AG09319 (cell line): ENCODE data around the gene BCR.

Source experiments
- DNase-seq: peaks from one replicate; pipeline ENCODE4 v3.0.0-alpha.2; 2010; ENCODE audit warnings: low read depth; ENCODE audit errors: extremely low read depth
- TF ChIP-seq, protein P1 (sequence below): IDR thresholded peaks from 2 replicates; pipeline ENCODE4 v1.5.1; 2011; ENCODE audit warnings: low read depth, mild to moderate bottlenecking, inconsistent platforms, low read length, moderate library complexity

BCR gene

DNA sequence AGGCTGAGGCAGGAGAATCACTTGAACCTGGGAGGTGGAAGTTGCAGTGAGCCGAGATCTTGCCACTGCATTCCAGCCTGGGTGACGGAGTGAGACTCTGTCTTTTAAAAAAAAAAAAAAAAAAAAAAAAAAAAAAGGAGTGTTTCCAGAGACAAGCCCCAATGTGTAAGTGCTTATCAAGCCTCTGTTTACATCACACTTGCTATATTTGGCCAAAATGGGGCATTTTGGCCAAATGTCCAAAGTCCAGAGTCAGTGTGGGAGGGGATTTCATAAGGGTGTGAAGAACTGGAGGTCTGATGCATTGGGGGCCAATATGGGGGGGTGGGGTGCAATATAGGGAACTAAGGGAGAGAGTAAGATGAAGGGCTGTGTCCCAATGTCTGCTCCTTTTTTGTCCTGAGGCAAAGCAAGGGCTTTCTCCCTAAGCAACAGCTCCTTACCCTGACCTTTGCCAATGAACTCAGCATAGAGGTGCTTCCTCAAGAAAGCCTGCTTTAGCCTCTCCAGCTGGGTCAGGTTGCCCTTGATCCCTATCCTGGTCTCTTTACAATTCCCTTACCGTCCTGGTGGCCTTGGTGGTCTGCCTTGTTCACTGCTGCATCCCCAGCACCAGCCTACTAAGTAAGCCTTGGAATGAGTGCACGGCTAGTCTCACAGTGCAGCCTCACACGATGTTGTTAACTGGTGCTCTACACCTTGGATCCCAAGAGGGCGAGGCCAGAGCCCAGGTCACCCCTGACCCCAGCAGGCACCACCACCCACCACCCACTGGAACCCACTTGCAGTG is 14.1 kb upstream of the BCR start:
- DNase-seq, result no peak
- TF ChIP-seq, protein P1, sequence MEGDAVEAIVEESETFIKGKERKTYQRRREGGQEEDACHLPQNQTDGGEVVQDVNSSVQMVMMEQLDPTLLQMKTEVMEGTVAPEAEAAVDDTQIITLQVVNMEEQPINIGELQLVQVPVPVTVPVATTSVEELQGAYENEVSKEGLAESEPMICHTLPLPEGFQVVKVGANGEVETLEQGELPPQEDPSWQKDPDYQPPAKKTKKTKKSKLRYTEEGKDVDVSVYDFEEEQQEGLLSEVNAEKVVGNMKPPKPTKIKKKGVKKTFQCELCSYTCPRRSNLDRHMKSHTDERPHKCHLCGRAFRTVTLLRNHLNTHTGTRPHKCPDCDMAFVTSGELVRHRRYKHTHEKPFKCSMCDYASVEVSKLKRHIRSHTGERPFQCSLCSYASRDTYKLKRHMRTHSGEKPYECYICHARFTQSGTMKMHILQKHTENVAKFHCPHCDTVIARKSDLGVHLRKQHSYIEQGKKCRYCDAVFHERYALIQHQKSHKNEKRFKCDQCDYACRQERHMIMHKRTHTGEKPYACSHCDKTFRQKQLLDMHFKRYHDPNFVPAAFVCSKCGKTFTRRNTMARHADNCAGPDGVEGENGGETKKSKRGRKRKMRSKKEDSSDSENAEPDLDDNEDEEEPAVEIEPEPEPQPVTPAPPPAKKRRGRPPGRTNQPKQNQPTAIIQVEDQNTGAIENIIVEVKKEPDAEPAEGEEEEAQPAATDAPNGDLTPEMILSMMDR, result no peak

DNA sequence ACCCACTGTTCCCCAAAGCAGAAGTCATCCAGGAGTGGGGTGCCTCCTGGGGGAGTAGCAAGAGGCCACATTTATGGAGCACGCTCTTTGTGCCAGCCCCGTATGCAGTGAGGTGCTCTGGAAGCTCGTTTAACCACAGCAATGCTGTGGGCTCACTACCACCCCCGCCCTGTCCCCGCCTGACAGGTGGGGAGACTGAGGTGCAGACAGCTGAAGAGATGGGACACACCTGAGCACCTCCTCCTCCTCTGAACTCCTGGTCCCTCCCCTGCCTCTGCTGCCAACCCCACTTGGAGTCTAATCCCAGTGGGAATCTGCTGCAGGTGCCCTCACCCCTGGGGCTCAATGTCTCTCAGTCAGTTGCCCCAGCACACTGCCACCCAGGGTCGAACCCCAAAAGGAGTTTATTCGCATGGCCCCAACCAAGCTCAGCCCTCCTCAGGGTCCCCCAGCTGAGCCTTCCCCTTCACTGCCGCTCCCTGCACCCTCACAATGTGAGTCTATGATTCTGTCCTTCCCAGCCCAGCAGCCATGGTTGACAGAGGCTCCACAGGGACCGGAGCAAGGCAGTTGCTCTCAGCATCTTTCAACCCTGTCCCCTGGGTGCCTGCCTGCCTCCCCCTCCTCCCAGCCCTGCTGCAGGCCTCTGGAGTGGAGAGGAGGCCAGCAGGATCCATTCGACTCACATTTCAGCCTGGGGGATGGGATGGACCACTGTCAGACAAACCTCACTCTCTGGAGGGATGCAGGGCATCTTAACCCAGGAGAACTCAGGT is 13.3 kb upstream of the BCR start:
- TF ChIP-seq, protein P1, result no peak
- DNase-seq, result no peak

DNA sequence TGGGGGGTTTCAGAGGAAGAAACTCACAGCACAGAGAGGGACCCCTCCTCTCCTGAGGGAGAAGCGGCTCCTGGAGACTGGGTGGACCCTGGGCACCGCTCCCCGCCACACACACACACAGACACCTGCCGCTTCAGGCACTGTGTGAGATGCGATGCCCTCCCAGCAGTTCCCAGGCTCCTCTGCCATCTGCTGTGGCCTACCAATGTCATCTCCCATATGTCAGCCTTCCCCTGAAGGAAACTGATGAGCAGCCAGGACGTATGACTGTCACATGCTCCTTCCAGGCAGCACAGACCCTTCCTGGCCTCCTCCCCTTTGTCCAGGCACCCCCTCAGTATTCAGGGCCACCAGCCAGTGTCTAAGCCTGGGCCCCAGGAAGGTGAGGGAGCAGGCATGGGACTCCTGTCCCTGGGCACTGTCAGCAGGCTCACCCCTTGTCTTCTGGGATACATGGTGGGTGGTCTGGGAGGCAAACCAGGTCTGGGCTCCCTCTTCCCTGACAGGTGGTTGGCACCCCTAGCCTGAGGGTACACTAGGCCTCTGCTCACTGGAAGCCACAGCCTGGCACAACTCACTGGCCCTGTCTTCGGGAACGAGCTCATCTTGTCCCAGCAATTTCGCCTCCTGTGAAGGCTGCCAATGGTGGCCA is 11.8 kb upstream of the BCR start:
- no peak for DNase-seq
- TF ChIP-seq, protein P1, result no peak

DNA sequence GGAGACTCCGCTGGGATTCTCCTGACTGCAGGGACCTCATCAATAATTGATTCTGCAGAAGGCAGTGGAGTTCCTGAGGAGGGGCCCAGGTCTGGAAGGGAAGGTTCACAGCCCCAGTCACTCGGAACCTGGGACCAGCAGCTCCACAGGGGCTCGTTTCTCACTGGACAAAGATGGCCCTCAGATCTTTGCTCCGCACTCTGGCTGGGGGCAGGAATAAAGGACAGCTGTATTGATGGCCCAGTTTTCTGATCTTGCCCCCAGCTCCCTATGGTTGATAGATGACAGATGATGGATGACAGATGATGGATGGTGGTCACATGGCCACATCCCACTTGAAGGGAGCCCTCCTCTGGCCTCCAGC is 11.3 kb upstream of the BCR start:
- TF ChIP-seq, protein P1, result no peak
- DNase-seq, result no peak

DNA sequence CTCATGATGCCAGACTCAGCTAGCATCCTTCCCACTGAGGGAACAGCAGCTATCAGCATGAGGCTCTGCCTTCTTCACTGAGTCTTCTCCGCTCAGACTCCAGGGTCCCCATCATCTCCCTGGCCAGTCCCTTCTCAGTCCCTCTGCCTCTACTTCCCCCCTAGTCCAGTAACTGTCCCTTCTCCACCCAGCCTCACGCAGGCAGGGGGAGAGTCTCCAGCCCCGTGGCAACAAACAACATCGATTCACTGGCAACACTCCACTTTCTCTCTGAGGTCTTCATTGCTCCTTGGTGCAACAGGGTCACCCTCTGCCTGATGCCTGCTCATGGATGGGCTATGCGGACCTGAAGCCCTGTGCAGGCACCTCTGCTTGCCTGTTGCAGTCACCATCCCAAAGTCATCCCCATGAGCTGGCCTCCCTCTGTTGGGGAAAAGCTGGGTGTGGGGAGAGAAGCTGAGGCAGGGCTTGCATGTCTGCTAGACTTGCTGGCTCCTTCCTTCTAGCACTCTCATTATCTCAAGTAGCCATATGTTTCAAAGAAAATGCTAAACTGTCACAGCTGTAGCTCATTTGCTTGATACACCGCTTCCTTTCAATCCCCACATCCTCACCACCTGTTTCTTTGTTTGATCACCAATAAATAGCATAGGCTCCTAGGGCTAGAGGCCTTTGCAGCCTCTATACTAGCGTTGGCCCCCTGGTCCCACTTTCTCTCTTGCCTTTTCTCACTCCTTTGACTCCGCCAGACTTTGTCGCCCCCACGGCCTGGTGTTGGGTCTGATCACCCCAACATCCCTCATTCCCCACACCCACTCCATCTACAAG is 4.3 kb upstream of the BCR start:
- DNase-seq, result no peak
- TF ChIP-seq, protein P1, result no peak

DNA sequence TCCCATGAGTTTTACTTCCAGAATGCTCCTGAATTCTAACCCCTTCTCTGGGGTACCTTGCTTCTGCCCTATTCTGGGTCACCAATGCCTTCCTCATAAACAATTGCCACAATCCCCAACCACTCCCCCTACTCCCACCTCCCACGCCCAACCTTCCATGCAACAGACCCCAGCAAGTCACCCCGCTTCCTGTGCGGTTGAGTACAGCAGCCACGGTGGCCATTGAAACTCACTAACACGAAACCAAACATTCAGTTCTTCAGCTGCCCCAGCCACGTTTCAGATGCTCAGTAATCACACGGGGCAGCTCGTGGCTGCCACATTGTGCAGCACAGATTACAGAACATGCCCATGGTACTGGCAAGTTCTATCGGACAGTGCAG is 3.7 kb upstream of the BCR start:
- DNase-seq, result no peak
- TF ChIP-seq, protein P1, result no peak
